GM03348 (cell line): ENCODE measurements around the gene ASXL2.

Experiments
- DNase-seq: peaks from one replicate; pipeline ENCODE4 v3.0.0; 2012; ENCODE audit warnings: low spot score

ASXL2 gene

GRCh38 chr2:25685741-25686140, 192.5 kb downstream of the ASXL2 start:
- DNase-seq: no peak

GRCh38 chr2:25684577-25685473, 193.5 kb downstream of the ASXL2 start:
- DNase-seq: no peak
